ENCODE results near the gene VASP.

The VASP gene

GRCh38 chr19:45506989-45507871 lies at the start of gene VASP:
Gene VASP, plus strand, starts transcription at chr19:45507479. Its CDS starts 293 bp downstream, at chr19:45507772.
- DNase-seq (ENCODE audit: low read depth) = no peak

DNA sequence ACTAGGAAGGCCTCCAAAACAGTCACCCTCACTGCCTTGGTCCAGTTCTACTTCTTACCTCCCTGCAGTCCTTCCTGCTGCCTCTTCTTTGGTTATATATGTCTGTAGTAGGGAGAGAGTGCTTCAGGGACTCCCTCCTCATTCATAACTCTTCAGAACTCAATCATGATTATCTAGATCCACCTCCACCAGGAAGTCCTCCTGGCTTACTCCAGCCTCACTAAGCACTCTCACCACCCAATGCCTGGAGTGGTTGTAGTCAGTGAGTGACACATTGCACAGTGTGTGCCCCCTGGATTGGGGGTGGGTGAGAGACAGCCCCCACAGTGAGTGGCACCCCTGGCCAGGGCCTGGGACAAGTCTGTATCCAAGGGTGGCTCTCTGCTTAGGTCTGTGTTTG lies 49.5 kb upstream of the VASP start:
- DNase-seq (ENCODE audit: low read depth) = no peak

DNA sequence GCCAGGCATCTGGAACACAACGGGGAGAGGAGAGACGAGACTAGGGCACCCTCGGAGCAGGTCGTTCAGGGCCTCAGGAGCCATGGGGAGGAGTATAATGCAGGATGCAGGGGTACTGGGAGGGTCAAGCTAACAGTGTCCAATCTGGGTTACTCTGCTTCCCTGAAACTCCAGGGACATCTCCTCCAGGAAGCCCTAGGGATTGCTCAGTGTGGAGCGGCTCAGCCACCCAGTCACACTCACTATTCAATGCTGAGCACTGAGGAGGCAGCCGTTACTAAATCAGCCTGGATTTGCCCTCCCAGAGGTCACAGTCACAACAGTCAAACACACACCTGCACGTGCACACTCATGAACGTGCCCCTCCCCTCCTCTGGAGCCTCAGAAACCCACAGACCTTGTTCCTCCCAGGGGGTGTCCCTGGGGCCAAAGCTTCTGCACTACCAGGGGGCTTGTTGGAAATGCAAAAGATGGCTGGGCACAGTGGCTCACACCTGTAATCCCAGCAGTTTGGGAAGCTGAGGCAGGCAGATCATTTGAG lies 46.4 kb upstream of the VASP start:
- no peak for DNase-seq (ENCODE audit: low read depth)

DNA sequence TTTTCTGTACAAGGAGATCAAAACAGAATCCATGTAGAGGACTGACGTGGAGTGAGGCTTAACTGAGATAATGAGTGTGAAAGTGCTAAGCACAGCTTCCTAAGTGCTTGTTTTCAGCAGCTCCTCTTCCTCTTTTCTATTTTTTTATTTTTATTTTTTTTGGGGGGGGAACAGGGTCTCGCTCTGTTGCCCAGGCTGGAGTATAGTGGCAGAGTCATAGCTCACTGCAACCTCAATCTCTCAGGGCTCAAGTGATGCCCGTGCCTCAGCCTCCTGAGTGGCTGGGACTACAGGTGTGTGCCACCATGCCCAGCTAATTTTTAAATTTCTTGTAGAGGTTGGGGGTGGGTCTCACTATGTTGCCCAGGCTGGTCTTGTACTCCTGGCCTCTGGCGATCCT lies 45.1 kb upstream of the VASP start:
- no peak for DNase-seq (ENCODE audit: low read depth)

DNA sequence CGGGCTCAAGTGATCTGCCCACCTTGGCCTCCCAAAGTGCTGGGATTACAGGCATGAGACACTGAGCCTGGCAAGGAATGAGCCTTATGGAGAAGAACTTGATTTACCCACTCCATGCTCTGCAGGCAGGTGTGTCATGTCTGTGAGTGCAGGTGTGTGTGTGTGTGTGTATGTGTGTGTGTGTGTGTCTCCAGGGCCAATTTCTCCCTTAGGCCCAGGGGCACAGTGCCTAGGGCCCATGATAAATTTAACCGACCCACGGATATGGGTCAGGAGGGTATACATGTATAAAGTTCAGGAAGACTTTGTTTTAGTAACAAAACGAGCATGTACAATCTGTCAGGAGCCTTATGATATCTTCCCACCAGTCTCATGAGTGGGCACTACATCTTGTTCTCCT lies 44.0 kb upstream of the VASP start:
- no peak for DNase-seq (ENCODE audit: low read depth)

- DNase-seq (ENCODE audit: low read depth) = no peak
Observed at GRCh38 chr19:45464274-45464673, 43.0 kb upstream of the VASP start.

GRCh38 chr19:45464852-45465441 lies 42.3 kb upstream of the VASP start:
- DNase-seq (ENCODE audit: low read depth) = no peak

DNA sequence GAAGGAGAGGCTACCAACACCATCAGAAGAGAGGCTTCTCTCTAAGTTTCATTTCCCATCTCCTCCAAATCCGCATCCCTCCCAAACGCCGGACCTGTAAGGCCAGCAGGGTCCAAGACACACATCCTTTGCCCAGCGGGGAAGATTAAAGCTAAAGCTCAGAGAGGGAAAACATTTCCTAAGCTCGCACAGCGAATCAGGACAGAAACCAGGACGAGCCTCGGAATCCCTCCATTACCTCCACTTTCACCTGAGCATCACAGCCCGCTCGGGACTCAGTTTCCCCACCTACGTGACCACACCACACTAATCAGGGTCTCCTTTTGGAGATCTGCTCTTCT lies 40.2 kb upstream of the VASP start:
- no peak for DNase-seq (ENCODE audit: low read depth)

DNA sequence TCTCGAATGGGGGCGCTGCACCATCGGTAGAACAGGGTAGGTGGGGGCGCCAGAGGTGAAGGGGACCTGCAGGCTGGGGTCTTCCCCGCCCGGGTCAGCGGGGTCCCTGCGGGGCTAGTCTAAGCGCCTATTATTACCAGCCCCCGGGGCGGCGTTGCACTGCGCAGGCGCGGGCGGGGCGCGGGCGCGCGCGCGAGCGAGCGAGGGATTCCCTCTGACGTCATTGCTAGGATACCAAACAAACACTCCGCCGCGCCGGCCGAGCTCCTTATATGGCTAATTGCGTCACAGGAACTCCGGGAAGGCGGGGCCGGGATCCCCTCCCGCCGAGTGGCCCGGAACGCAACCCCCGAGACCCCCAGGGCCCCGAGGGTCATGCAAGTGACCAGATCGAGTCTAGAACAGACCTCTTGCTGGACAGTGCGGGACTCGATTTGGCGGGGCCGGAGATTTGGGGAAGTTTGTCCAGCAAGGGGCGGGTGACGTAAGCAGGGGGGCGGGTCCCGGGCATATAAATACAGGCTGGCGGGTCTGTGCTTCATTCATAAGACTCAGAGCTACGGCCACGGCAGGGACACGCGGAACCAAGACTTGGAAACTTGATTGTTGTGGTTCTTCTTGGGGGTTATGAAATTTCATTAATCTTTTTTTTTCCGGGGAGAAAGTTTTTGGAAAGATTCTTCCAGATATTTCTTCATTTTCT lies 39.7 kb upstream of the VASP start, which contains the start of gene FOSB:
Gene FOSB, plus strand, starts transcription at position 541 of the 703 bp plus-strand sequence. CDS start 591 bp downstream, outside the sequence.
- no peak for DNase-seq (ENCODE audit: low read depth)

- DNase-seq (ENCODE audit: low read depth) = no peak
Observed at GRCh38 chr19:45468159-45468651, 39.1 kb upstream of the VASP start.

GRCh38 chr19:45468803-45469131 lies 38.5 kb upstream of the VASP start:
- no peak for DNase-seq (ENCODE audit: low read depth)

- DNase-seq (ENCODE audit: low read depth) = no peak
Observed at GRCh38 chr19:45469132-45469944, 37.9 kb upstream of the VASP start.

DNA sequence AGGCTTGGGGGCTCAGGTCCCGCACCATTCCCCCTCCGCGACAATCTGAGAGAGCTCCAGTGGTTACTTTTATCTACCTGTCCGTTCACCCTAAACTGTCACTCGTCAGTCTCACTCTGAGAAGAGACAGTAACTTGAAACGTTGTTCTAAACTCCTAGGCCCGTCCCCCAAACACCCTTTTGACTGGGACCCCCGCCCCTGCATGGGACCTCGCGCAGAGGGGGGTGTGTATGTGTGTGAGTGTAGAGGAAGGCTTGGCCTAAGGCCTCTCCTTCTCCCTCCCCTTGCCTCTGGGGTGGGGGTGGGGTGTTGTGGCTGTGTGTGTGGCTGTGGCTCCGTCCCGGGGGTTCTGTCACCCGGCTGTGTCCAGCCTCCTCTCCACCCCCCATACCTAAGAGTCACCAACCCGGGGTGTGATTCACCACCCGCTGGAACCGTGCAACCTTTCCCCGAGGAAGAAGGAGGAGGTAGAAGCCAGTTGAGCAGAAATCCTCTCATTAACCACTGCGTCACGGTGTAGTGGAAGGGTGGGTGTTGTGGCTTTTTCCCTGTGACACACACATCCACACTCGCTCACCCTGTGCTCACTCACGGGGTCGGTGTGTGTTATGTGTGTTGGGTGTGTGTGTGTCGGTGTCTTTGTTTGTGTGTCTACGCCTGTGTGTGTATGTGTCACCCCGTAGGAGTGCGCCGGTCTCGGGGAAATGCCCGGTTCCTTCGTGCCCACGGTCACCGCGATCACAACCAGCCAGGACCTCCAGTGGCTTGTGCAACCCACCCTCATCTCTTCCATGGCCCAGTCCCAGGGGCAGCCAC lies 37.1 kb upstream of the VASP start:
- DNase-seq (ENCODE audit: low read depth) = no peak

GRCh38 chr19:45470762-45471081 lies 36.6 kb upstream of the VASP start:
- no peak for DNase-seq (ENCODE audit: low read depth)

GRCh38 chr19:45471111-45471930 lies 36.0 kb upstream of the VASP start:
- no peak for DNase-seq (ENCODE audit: low read depth)

DNA sequence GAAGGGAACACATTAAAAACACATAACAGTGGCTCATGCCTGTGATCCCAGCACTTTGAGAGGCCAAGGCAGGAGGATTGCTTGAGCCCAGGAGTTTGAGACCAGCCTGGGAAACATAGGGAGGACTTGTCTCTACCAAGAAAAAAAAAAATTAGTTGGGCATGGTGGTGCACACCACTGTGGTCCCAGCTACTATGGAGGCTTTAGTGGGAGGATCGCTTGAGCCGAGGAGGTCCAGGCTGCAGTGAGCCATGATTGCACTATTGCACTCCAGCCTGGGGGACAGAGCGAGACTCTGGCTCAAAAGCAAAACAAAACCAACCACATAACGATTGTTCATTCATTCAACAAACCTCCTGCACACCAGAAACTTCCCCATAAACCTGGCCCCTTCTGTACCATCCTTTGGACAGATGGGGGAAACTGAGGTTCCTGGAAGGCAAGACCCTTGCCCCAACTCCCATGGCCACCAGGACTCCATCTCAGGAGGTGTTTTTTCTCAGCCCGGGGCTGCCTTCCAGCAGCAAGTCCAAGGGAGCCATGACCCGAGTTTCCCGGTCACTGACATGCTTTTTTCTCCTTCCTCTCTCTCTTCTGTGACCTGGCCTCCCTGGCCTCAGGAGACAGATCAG lies 35.2 kb upstream of the VASP start:
- no peak for DNase-seq (ENCODE audit: low read depth)

GRCh38 chr19:45472563-45473366 lies 34.5 kb upstream of the VASP start:
- no peak for DNase-seq (ENCODE audit: low read depth)

GRCh38 chr19:45473367-45473681 lies 34.0 kb upstream of the VASP start:
- no peak for DNase-seq (ENCODE audit: low read depth)

All from non-pigmented ciliary epithelial cell (primary cell).